Choroid plexus epithelial cell (primary cell): Measurements from ENCODE around the gene CYP51A1.

Source experiments
- DNase-seq: peaks from one replicate; pipeline ENCODE4 v3.0.0-alpha.2; 2010; ENCODE audit warnings: low read depth
- H3K4me3 ChIP-seq: 2 replicates; pipeline ENCODE4 v1.5.1; 2011; ENCODE audit warnings: low read depth, mild to moderate bottlenecking, control low read depth, low read length, moderate library complexity
- TF ChIP-seq, protein P1 (sequence below): conservative IDR thresholded peaks from 2 replicates; pipeline ENCODE4 v1.5.1; 2011; ENCODE audit warnings: low read depth, mild to moderate bottlenecking, control low read depth, inconsistent platforms, low read length, moderate library complexity

Gene CYP51A1

GRCh38 chr7:92135052-92135889 lies 994 bp upstream of the CYP51A1 start:
- TF ChIP-seq, protein P1, sequence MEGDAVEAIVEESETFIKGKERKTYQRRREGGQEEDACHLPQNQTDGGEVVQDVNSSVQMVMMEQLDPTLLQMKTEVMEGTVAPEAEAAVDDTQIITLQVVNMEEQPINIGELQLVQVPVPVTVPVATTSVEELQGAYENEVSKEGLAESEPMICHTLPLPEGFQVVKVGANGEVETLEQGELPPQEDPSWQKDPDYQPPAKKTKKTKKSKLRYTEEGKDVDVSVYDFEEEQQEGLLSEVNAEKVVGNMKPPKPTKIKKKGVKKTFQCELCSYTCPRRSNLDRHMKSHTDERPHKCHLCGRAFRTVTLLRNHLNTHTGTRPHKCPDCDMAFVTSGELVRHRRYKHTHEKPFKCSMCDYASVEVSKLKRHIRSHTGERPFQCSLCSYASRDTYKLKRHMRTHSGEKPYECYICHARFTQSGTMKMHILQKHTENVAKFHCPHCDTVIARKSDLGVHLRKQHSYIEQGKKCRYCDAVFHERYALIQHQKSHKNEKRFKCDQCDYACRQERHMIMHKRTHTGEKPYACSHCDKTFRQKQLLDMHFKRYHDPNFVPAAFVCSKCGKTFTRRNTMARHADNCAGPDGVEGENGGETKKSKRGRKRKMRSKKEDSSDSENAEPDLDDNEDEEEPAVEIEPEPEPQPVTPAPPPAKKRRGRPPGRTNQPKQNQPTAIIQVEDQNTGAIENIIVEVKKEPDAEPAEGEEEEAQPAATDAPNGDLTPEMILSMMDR, result no peak
- DNase-seq, result peak; percentile 44
- peak overlapping the region; percentile 91 for H3K4me3 ChIP-seq

DNA sequence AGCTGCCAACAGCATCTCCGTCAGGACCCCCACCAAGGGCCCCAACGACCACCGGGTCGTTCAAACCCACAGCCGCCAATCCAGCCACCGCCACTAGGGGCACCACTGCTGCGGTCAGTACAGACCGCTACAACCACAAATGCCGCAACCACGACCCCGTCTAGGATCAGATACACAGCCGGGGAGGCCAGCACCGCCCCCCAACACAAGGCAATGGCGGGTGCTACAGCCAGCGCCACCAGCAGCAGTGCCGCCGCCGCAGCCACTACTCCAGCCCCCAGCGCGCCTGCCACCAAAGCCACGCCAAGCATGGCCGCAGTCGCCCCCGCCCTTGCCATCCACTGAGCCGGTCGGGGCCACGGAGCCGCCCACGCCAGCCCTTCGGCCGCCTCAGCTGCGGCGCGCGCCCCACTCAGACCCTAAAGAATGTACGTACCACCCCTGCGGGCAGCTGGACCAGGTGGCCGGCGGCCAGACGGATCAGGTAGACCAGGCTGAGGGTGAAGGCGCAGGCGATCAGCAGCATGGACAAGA lies 473 bp downstream of the CYP51A1 start:
- TF ChIP-seq, protein P1, result peak; percentile 82
- peak overlapping the region; percentile 91 for H3K4me3 ChIP-seq
- peak; percentile 66 for DNase-seq

GRCh38 chr7:92133133-92133736 lies 1.0 kb downstream of the CYP51A1 start:
- no peak for DNase-seq
- H3K4me3 ChIP-seq, result peak overlapping the region; percentile 91
- TF ChIP-seq, protein P1, result no peak

- peak overlapping the region; percentile 19 for H3K4me3 ChIP-seq
- TF ChIP-seq, protein P1, result no peak
Measured at GRCh38 chr7:92131764-92132330, 2.4 kb downstream of the CYP51A1 start.

GRCh38 chr7:92131093-92131492 lies 3.2 kb downstream of the CYP51A1 start:
- no peak overlapping the region for H3K4me3 ChIP-seq
- TF ChIP-seq, protein P1, result no peak
- no peak for DNase-seq

More at GRCh38 chr7:92131764-92132330, 2.4 kb downstream of the CYP51A1 start:
- DNase-seq, result no peak

- H3K4me3 ChIP-seq, result no peak overlapping the region
- no peak for DNase-seq
- TF ChIP-seq, protein P1, result no peak
Measured at GRCh38 chr7:92121681-92122080, 12.6 kb downstream of the CYP51A1 start.
